Measurements from ENCODE around the gene CSTF1.

CSTF1 gene

DNA sequence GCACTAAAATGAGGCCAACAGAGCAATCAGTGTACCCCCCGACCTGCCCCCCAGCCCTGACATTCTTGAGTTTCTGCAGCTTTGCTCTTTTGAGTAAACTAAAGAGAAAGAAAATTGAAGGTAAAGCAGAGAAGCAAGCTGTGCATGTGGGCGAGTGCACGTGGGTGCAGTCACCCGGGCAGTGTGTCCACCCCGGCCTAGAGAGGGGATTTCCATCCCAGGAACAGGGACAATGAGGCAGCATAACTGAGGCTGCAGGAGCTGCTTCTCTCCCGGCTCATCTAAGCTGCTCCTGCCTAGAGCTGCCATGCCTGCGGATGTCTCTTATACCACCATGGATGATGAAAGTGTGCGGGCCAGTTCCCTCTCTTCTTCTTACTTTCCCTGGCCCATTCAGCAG, 36.4 kb downstream of the CSTF1 start:
- peak; percentile 23 for FAIRE-seq
- TF ChIP-seq POLR2A (IDR thresholded peaks at IDR 0.05; ENCODE audit: low read depth, low read length) (no peak), POLR2AphosphoS5 (IDR thresholded peaks at IDR 0.05; ENCODE audit: low read depth, low read length) (no peak), PAX5 (IDR thresholded peaks at IDR 0.05; ENCODE audit: insufficient read depth, low read length, severe bottlenecking) (no peak), POU2F2 (IDR thresholded peaks at IDR 0.05; ENCODE audit: low read depth, low read length) (no peak), TAF1 (IDR thresholded peaks at IDR 0.05; ENCODE audit: low read depth, low read length) (no peak), SPI1 (IDR thresholded peaks at IDR 0.05; ENCODE audit: low read depth, low read length) (no peak)

DNA sequence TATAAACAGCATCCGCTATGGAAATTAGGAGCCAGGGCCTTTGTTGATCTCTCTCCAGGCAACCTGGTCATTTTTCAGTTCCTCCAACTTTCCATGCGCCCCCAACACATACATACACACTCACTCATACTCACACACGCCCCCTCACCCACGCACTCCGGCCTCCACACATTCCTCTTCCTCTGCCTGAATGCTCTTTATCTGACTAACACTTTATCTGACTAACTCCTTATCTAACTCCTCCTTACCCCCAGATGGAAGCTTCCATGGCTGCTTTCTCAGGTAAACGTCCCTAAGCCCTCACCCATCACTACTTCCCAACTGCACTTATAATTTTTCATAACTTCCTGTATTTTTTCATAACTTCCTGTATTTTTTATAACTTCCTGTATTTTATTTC, 37.1 kb downstream of the CSTF1 start:
- peak; percentile 51 for FAIRE-seq
- DNase-seq (ENCODE audit: insufficient read length, low spot score), result no peak
- TF ChIP-seq PAX5 (IDR thresholded peaks at IDR 0.05; ENCODE audit: insufficient read depth, low read length, severe bottlenecking) (no peak), SPI1 (IDR thresholded peaks at IDR 0.05; ENCODE audit: low read depth, low read length) (peak; percentile 68)

More for the DNA sequence above, 36.4 kb downstream of the CSTF1 start:
- DNase-seq (ENCODE audit: insufficient read length, low spot score), result no peak

DNA sequence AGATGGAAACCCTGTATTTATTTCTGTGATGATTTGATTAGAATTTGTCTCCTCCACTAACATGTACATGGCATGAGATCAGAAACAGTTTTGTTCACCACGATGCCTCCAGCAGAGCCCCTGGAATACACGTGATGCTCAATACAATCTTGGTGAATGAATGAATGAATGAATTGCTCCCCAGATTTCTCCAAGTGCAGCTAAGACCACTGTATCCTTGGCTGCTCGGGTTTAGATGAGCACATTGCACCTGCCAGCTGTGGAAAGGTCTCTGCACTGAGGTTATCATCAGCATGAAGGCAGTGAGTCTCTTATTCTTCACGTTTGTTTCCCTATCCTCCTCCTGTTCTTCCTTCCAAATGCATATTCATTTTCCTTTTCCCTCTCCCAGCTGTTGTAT, 37.5 kb downstream of the CSTF1 start:
- TF ChIP-seq TAF1 (IDR thresholded peaks at IDR 0.05; ENCODE audit: low read depth, low read length) (no peak), POLR2AphosphoS5 (IDR thresholded peaks at IDR 0.05; ENCODE audit: low read depth, low read length) (no peak), SPI1 (IDR thresholded peaks at IDR 0.05; ENCODE audit: low read depth, low read length) (no peak), PAX5 (IDR thresholded peaks at IDR 0.05; ENCODE audit: insufficient read depth, low read length, severe bottlenecking) (no peak), POU2F2 (IDR thresholded peaks at IDR 0.05; ENCODE audit: low read depth, low read length) (no peak), POLR2A (IDR thresholded peaks at IDR 0.05; ENCODE audit: low read depth, low read length) (no peak)
- DNase-seq (ENCODE audit: insufficient read length, low spot score), result no peak
- FAIRE-seq, result no peak

DNA sequence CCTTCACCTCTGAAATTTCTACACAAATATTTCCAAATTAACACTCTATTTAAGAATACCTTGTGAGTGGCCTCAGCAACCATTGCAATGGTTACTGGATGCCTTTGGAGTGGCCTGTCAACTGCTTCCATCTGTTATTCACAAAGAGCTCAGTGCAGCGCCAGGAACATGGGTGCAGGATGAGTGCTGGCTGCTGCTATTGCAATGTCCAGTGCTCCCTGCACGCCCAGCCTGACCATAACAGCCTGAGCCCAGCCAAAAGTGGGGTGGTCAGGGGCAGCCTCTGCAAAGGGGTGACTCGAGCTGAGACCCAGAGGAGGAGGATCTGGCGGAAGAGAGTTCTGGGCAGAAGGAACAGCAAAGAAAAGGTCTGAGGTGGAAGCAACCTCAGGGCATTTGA, 38.0 kb downstream of the CSTF1 start:
- peak; percentile 68 for FAIRE-seq
- no peak for DNase-seq (ENCODE audit: insufficient read length, low spot score)
- no peak for TF ChIP-seq POLR2A (IDR thresholded peaks at IDR 0.05; ENCODE audit: low read depth, low read length)
- no peak for TF ChIP-seq SPI1 (IDR thresholded peaks at IDR 0.05; ENCODE audit: low read depth, low read length)
- no peak for TF ChIP-seq TAF1 (IDR thresholded peaks at IDR 0.05; ENCODE audit: low read depth, low read length)
- no peak for TF ChIP-seq PAX5 (IDR thresholded peaks at IDR 0.05; ENCODE audit: insufficient read depth, low read length, severe bottlenecking)
- no peak for TF ChIP-seq POLR2AphosphoS5 (IDR thresholded peaks at IDR 0.05; ENCODE audit: low read depth, low read length)
- TF ChIP-seq POU2F2 (IDR thresholded peaks at IDR 0.05; ENCODE audit: low read depth, low read length), result no peak

DNA sequence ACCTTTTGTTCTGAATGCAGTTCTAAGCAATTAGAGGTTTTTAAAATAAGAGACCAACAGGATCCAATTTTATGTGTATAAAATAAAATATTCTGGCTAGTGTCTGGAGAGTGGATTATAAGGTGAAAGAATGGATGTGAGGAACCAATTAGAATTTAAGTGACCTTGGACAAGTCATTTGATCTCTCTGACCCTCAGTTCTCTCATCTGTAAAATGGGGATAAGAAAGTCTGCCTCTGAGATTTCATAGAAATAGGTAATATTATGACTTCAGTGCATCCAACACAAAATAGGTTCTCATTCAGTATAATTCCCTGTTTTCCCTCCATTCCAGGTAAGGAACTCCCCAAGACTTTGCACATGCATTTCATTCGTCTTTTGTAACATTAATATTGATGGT, 38.5 kb downstream of the CSTF1 start:
- no peak for DNase-seq (ENCODE audit: insufficient read length, low spot score)
- FAIRE-seq, result no peak
- no peak for TF ChIP-seq PAX5 (IDR thresholded peaks at IDR 0.05; ENCODE audit: insufficient read depth, low read length, severe bottlenecking)
- TF ChIP-seq POU2F2 (IDR thresholded peaks at IDR 0.05; ENCODE audit: low read depth, low read length), result no peak
- TF ChIP-seq SPI1 (IDR thresholded peaks at IDR 0.05; ENCODE audit: low read depth, low read length), result no peak
- TF ChIP-seq POLR2A (IDR thresholded peaks at IDR 0.05; ENCODE audit: low read depth, low read length), result no peak
- TF ChIP-seq TAF1 (IDR thresholded peaks at IDR 0.05; ENCODE audit: low read depth, low read length), result no peak
- no peak for TF ChIP-seq POLR2AphosphoS5 (IDR thresholded peaks at IDR 0.05; ENCODE audit: low read depth, low read length)

GRCh38 chr20:56431471-56431870, 39.0 kb downstream of the CSTF1 start:
- TF ChIP-seq POLR2AphosphoS5 (IDR thresholded peaks at IDR 0.05; ENCODE audit: low read depth, low read length), result no peak
- TF ChIP-seq POU2F2 (IDR thresholded peaks at IDR 0.05; ENCODE audit: low read depth, low read length), result no peak
- no peak for TF ChIP-seq SPI1 (IDR thresholded peaks at IDR 0.05; ENCODE audit: low read depth, low read length)
- TF ChIP-seq POLR2A (IDR thresholded peaks at IDR 0.05; ENCODE audit: low read depth, low read length), result no peak
- TF ChIP-seq PAX5 (IDR thresholded peaks at IDR 0.05; ENCODE audit: insufficient read depth, low read length, severe bottlenecking), result no peak
- no peak for TF ChIP-seq TAF1 (IDR thresholded peaks at IDR 0.05; ENCODE audit: low read depth, low read length)
- no peak for FAIRE-seq
- DNase-seq (ENCODE audit: insufficient read length, low spot score), result no peak

DNA sequence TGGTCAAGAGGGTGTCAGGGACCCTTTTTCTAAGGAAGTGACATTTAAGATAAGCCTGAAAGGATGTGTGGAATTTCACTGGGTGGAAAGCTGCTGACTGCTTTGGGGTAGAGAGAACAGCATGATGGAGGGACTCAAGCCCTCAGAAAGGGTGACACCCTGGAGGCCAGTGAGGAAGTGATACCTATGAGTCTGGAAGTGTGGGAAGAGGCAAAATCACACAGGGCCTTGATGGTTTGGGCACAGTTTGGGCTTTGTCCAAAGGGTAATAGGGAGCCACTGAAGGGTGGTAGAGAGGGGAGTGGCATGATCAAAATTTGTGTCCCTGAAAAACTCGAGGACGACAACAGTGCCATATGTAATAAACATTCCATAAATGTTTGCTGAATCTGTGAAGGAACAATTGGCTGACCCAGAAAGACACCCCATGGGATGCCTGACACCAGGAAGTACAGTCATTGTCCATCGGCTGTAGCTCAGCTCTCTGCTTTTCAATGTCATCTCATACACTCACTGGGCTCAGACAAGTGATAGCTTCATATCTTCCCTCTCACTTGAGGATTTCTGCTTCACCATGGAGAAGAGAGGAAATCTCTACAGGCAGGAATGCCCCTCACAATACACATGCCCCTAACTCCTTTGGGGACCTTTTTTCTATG, 40.9 kb downstream of the CSTF1 start:
- TF ChIP-seq POU2F2 (IDR thresholded peaks at IDR 0.05; ENCODE audit: low read depth, low read length), result no peak
- TF ChIP-seq SPI1 (IDR thresholded peaks at IDR 0.05; ENCODE audit: low read depth, low read length), result peak; percentile 68
- no peak for TF ChIP-seq POLR2A (IDR thresholded peaks at IDR 0.05; ENCODE audit: low read depth, low read length)
- TF ChIP-seq TAF1 (IDR thresholded peaks at IDR 0.05; ENCODE audit: low read depth, low read length), result no peak
- TF ChIP-seq POLR2AphosphoS5 (IDR thresholded peaks at IDR 0.05; ENCODE audit: low read depth, low read length), result no peak
- TF ChIP-seq PAX5 (IDR thresholded peaks at IDR 0.05; ENCODE audit: insufficient read depth, low read length, severe bottlenecking), result no peak
- DNase-seq (ENCODE audit: insufficient read length, low spot score) (no peak), FAIRE-seq (no peak)

GRCh38 chr20:56433880-56434255, 41.4 kb downstream of the CSTF1 start:
- DNase-seq (ENCODE audit: insufficient read length, low spot score) (no peak), FAIRE-seq (no peak)

GRCh38 chr20:56437196-56437960, 44.9 kb downstream of the CSTF1 start:
- DNase-seq (ENCODE audit: insufficient read length, low spot score), result no peak
- no peak for FAIRE-seq
- TF ChIP-seq SPI1 (IDR thresholded peaks at IDR 0.05; ENCODE audit: low read depth, low read length) (no peak), POU2F2 (IDR thresholded peaks at IDR 0.05; ENCODE audit: low read depth, low read length) (no peak), PAX5 (IDR thresholded peaks at IDR 0.05; ENCODE audit: insufficient read depth, low read length, severe bottlenecking) (no peak), POLR2AphosphoS5 (IDR thresholded peaks at IDR 0.05; ENCODE audit: low read depth, low read length) (no peak), TAF1 (IDR thresholded peaks at IDR 0.05; ENCODE audit: low read depth, low read length) (no peak), POLR2A (IDR thresholded peaks at IDR 0.05; ENCODE audit: low read depth, low read length) (no peak)

More at GRCh38 chr20:56433880-56434255, 41.4 kb downstream of the CSTF1 start:
- TF ChIP-seq PAX5 (IDR thresholded peaks at IDR 0.05; ENCODE audit: insufficient read depth, low read length, severe bottlenecking) (no peak), POLR2AphosphoS5 (IDR thresholded peaks at IDR 0.05; ENCODE audit: low read depth, low read length) (no peak), TAF1 (IDR thresholded peaks at IDR 0.05; ENCODE audit: low read depth, low read length) (no peak), SPI1 (IDR thresholded peaks at IDR 0.05; ENCODE audit: low read depth, low read length) (no peak), POLR2A (IDR thresholded peaks at IDR 0.05; ENCODE audit: low read depth, low read length) (no peak), POU2F2 (IDR thresholded peaks at IDR 0.05; ENCODE audit: low read depth, low read length) (no peak)
